ENCODE results near the gene ZAR1L.
"Not testable (repeated sequence)": the region's sequence is repeated elsewhere in the genome, so short reads cannot be mapped to it uniquely, and the experiment has no call there.

Gene ZAR1L

DNA sequence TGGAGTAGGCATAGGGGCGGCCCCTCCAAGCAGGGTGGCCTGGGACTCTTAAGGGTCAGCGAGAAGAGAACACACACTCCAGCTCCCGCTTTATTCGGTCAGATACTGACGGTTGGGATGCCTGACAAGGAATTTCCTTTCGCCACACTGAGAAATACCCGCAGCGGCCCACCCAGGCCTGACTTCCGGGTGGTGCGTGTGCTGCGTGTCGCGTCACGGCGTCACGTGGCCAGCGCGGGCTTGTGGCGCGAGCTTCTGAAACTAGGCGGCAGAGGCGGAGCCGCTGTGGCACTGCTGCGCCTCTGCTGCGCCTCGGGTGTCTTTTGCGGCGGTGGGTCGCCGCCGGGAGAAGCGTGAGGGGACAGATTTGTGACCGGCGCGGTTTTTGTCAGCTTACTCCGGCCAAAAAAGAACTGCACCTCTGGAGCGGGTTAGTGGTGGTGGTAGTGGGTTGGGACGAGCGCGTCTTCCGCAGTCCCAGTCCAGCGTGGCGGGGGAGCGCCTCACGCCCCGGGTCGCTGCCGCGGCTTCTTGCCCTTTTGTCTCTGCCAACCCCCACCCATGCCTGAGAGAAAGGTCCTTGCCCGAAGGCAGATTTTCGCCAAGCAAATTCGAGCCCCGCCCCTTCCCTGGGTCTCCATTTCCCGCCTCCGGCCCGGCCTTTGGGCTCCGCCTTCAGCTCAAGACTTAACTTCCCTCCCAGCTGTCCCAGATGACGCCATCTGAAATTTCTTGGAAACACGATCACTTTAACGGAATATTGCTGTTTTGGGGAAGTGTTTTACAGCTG lies at the start of gene ZAR1L, which contains the start of gene BRCA2:
Gene ZAR1L, minus strand, starts transcription at position 126 of the 790 bp plus-strand sequence. CDS start 3,438 bp downstream, outside the sequence.
Gene BRCA2, plus strand, starts transcription at position 271 of the 790 bp plus-strand sequence. CDS start 953 bp downstream, outside the sequence.
- DNase-seq: peak; percentile 78 to 87 (median 78)

DNA sequence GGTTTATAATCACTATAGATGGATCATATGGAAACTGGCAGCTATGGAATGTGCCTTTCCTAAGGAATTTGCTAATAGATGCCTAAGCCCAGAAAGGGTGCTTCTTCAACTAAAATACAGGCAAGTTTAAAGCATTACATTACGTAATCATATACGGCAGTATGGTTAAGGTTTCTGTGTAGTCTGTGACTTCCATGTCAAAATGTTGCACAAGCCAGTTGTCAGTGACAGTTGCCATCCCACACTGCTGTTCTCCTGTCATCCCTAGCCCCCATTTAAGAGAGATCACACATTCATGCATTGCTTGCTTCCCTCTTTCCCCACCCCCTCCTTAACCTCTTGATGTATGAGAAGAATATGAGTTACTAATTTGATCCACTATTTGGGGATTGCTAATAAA lies 47.4 kb upstream of the ZAR1L start:
- DNase-seq: no peak

DNA sequence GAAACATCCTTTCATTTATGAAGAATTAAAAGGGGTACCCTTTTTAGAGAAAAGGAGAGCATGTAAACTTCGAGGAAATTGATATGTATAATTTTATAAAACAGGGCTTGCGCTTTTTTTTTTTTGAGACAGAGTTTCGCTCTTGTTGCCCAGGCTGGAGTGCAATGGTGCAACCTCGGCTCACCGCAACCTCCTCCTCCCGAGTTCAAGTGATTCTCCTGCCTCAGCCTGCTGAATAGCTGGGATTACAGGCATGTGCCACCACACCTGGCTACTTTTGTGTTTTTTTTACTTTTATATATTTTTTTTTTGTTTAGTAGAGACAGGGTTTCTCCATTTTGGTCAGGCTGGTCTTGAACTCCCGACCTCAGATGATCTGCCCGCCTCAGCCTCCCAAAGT lies 40.8 kb upstream of the ZAR1L start:
- not testable (repeated sequence) for DNase-seq

DNA sequence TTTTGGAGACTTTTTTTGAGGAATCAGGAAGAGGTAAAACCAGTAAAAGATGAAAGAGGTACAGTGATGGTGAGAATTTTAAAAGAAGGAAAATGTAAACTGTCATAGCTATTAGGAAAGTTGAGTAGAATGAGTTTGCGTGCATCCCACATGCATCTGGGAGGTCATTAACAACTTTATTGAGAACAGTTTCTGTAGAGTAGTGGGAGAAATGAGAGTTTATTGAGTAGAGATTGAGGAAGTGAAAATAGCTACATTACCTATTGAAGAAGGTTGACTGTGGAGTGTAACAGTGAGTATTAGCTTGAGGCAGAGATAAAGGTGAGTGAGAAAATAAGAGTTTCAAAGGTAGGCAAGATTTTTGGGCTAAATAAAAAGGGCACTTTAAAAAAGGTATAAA lies 38.9 kb upstream of the ZAR1L start:
- no peak for DNase-seq

DNA sequence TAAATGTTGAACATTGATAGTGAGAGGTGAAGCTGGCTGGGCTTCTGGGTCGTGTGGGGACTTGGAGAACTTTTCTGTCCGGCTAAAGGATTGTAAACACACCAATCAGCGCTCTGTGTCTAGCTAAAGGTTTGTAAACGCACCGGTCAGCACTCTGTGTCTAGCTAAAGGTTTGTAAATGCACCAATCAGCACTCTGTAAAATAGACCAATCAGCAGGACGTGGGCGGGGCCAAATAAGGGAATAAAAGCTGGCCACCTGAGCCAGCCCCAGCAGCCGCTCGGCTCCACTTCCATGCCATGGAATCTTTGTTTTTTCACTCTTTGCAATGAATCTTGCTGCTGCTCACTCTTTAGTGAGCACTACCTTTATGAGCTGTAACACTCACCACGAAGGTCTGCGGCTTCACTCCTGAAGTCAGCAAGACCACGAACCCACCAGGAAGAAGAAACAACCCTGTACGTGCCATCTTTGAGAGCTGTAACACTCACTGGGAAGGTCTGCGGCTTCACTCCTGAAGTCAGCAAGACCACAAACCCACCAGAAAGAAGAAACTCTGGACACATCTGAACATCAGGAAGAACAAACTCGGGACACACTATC lies 35.8 kb upstream of the ZAR1L start:
- DNase-seq: not testable (repeated sequence)

GRCh38 chr13:32347651-32348050 lies 32.5 kb upstream of the ZAR1L start:
- no peak for DNase-seq

- DNase-seq: no peak
These were observed 25.8 kb upstream of the ZAR1L start for GRCh38 chr13:32340914-32341313.

- DNase-seq: no peak
These were observed 19.5 kb upstream of the ZAR1L start for GRCh38 chr13:32334671-32335070.

- no peak for DNase-seq
These were observed 15.3 kb upstream of the ZAR1L start for GRCh38 chr13:32330441-32330840.

- no peak for DNase-seq
These were observed 8.7 kb upstream of the ZAR1L start for GRCh38 chr13:32323912-32324311.

- peak in 1 of 3 experiments; percentile 3 for DNase-seq
These were observed 5.4 kb upstream of the ZAR1L start for GRCh38 chr13:32320528-32320927.

- DNase-seq: no peak
These were observed 2.7 kb upstream of the ZAR1L start for GRCh38 chr13:32317716-32318465.

- DNase-seq: peak in 1 of 3 experiments; percentile 22
These were observed 1.3 kb upstream of the ZAR1L start for GRCh38 chr13:32316501-32316900.

GRCh38 chr13:32316028-32316339 lies 821 bp upstream of the ZAR1L start:
- DNase-seq: no peak

- DNase-seq: peak in 2 of 3 experiments; percentile 14 to 62
These were observed 609 bp downstream of the ZAR1L start for GRCh38 chr13:32314271-32315237.

- no peak for DNase-seq
These were observed 3.8 kb downstream of the ZAR1L start for GRCh38 chr13:32311188-32311897.

GRCh38 chr13:32310134-32310706 lies 4.9 kb downstream of the ZAR1L start:
- peak; percentile 1 to 45 (median 24) for DNase-seq

- DNase-seq: no peak
These were observed 5.6 kb downstream of the ZAR1L start for GRCh38 chr13:32309312-32310133.

DNA sequence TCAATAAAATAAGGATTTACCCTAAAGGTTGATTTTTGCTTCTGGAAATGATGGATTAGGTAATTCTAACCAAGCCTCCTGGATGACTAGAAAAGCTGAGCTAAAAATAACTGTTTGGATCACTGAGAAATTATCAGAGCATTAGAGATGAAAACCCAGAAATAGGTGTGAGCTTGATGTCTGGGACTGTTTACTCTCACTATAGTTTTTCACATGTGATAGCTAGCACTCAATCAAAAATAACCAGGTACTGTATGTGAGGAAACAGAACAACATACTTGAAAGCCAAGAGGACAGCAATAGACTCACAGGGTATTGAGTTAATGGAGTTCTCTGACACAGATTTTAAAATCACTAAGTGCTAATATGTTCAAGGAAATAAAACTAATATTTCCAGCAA lies 9.5 kb downstream of the ZAR1L start:
- no peak for DNase-seq

DNA sequence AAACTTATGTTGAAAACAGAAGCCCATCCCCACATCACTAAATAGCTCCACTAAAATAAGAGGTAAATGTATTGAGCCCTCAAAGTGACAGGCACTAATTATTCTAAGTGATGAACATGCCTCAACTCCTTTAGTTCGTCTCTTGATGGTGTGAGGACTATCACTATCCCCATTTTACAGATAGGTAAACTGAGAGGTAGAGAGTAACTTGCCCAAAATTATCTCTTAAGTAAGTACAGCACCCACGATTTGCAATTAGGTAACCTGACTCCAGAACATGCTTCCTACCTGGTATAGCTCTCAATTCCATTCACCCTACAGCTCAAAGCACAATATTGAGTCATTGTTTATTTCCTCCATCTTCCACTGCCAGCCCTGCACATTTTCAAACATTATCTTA lies 12.7 kb downstream of the ZAR1L start:
- no peak for DNase-seq

DNA sequence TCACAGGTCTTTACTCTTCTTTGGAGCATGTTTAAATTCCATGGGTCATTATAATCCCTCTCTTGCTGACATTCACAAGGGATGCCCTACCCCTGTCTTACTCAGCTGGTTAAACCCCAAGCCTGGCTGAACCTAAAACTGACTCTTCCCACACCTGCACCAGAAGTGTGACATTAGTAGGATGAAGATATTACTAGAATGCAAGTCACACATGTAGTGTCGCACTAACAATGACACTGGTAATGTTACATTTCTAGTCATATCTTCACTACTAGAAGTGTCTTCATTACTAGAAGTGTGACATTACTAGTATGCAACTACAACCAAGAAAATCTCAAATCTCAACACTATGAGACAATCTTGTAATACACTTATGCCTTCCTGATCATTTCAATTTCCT lies 14.2 kb downstream of the ZAR1L start:
- no peak for DNase-seq
